ENCODE data around the gene MTMR4.

MTMR4 gene

DNA sequence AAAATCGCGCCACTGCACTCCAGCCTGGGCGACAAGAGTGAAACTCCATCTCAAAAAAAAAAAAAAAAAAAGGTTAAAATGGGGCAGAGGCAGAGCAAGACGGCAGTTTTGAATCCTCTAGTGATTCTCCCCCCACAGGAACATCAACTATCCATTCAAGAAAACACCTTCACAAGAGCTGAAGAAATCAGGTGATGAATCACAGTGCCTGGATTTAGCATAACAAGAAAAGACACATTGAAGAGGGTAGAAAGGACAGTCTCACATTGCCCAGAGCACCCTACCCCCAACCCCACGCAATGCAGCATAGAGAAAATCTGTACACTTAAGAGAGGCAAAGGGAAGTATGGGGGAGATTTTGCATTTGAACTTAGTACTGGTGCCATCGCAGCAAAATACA lies 68.4 kb downstream of the MTMR4 start:
- Histone ChIP-seq H2BK120ac (ENCODE audit: low read depth, low read length) (no peak overlapping the region), H3K27me3 (ENCODE audit: control insufficient read depth in 1 of 2, insufficient read depth in 1 of 2, low read length in 2 of 2) (peaks cover 13 to 19% of the 10 kb centered on the region in 2 experiments), H3K4ac (ENCODE audit: low read depth in 1 of 2, low read length in 2 of 2) (no peak overlapping the region), H2AK5ac (ENCODE audit: low read length, severe bottlenecking) (no peak overlapping the region), H4K8ac (ENCODE audit: low read length) (no peak overlapping the region), H3K27ac (ENCODE audit: low read length, poor library complexity, severe bottlenecking) (no peak overlapping the region), H3K4me3 (ENCODE audit: insufficient read depth in 1 of 2, low read depth in 1 of 2, low read length in 2 of 2) (no peak overlapping the region), H3K18ac (ENCODE audit: low read depth in 1 of 2, low read length in 2 of 2) (no peak overlapping the region), H3K9me3 (ENCODE audit: control insufficient read depth, low read length) (peaks cover 4% of the 10 kb centered on the region), H3K79me1 (replicated peaks; ENCODE audit: low read length, poor library complexity, severe bottlenecking) (no peaks in the 10 kb centered on the region), H2BK5ac (ENCODE audit: low read depth, low read length, poor library complexity, severe bottlenecking) (no peak overlapping the region), H3K14ac (ENCODE audit: low read length in 2 of 2) (no peak overlapping the region), H2BK15ac (ENCODE audit: low read depth, poor library complexity, severe bottlenecking) (no peak overlapping the region), H3K4me2 (ENCODE audit: low read length, poor library complexity, severe bottlenecking) (no peak overlapping the region), H2AFZ (ENCODE audit: low read depth, low read length) (no peak overlapping the region), H3K36me3 (ENCODE audit: control insufficient read depth in 1 of 2, insufficient read depth in 2 of 2, low read depth in 1 of 2, low read length in 2 of 2) (no peaks in the 10 kb centered on the region), H3K4me1 (ENCODE audit: control insufficient read depth, insufficient read depth, low read depth, low read length) (no peaks in the 10 kb centered on the region), H3K9ac (ENCODE audit: low read length) (no peak overlapping the region), H3K23ac (ENCODE audit: low read length in 2 of 2) (no peak overlapping the region), H2BK12ac (ENCODE audit: low read length in 2 of 2) (no peak overlapping the region), H4K91ac (ENCODE audit: low read length) (no peak overlapping the region)
- no peak for DNase-seq
- 82% methylated on average over 3 of the region's 6 CpGs for WGBS

All from mesenchymal stem cell (in vitro differentiated cells and primary cell).